HepG2 (cell line): ENCODE data around the gene ASCL2. TPM values are rescaled to one million over a fixed set of nuclear protein-coding genes. Genes with fewer than 3 reads are reported as not detected.

Experiments used
- ATAC-seq: fragments of 200-7000 bp; cut with Tn5 transposase; 3 replicates; pipeline ENCODE4 v1.9.1; 2020; ENCODE audit warnings: mild to moderate bottlenecking, moderate library complexity
- BruUV-seq: library from RNA; stranded (reverse); fragments of 400-500 nt; replicated peaks from 2 replicates; lab custom pipeline; 2021; lab: Mats Ljungman, UMichigan
- CTCF ChIA-PET: fragments of 300-600 bp; formaldehyde crosslinking; extraction: SDS; loops from one replicate; lab custom pipeline; 2021; ENCODE audit warnings: low total read pairs, inconsistent platforms, low intra/inter-chr PET ratio; lab: Yijun Ruan, JAX
- POLR2A ChIA-PET: fragments of 350-600 bp; sonication (Branson Sonifier 250); formaldehyde crosslinking; loops from one replicate; lab custom pipeline; 2020; ENCODE audit warnings: antibody characterized with exemption, inconsistent platforms; lab: Yijun Ruan, JAX
- DNase-seq: peaks from one replicate; pipeline ENCODE4 v3.0.0-alpha.2; 2015; ENCODE audit warnings: low spot score
- FAIRE-seq: peaks from 3 replicates; lab custom pipeline; 2011; peaks lifted over from hg19 to GRCh38; lab: Jason Lieb, UNC
- H2AFZ ChIP-seq: one replicate; pipeline ENCODE4 v1.6.1; 2011; ENCODE audit warnings: low read length, inconsistent platforms
- H3K27ac ChIP-seq: fragments of 300-600 bp; 3 replicates; pipeline ENCODE4 v1.8.0; 2011; ENCODE audit warnings: mixed run types, mild to moderate bottlenecking, mixed read lengths, low read length, inconsistent platforms; ENCODE audit not compliant: insufficient read depth; ENCODE audit errors: extremely low read length
- H3K27me3 ChIP-seq, 2 experiments: fragments of 200-600 bp in 1 of 2; 2 replicates in 1 of 2; 3 replicates in 1 of 2; pipeline versions ENCODE4 v1.6.0 to v1.8.0; 2011; ENCODE audit warnings: low read length in 2 of 2, mild to moderate bottlenecking in 2 of 2, moderate library complexity in 2 of 2, inconsistent platforms in 1 of 2; ENCODE audit not compliant: insufficient read depth in 2 of 2, control insufficient read depth in 1 of 2
- H3K36me3 ChIP-seq, 2 experiments: fragments of 200-600 bp in 1 of 2; replicated peaks in 1 of 2; 2 replicates in 1 of 2; 3 replicates in 1 of 2; pipeline versions ENCODE4 v1.5.1 to v1.8.0; 2011; ENCODE audit warnings: low read length in 2 of 2, inconsistent platforms in 1 of 2; ENCODE audit not compliant: insufficient read depth in 2 of 2, control insufficient read depth in 1 of 2
- H3K4me1 ChIP-seq: 2 replicates; pipeline ENCODE4 v1.5.1; 2012; ENCODE audit warnings: low read length, inconsistent platforms; ENCODE audit not compliant: insufficient read depth
- H3K4me2 ChIP-seq: 2 replicates; pipeline ENCODE4 v1.6.0; 2011; ENCODE audit warnings: low read depth, low read length, inconsistent platforms
- H3K4me3 ChIP-seq, 3 experiments: fragments of 200-600 bp in 1 of 3; sonication (generic), shearing (Covaris generic) in 1 of 3; replicated peaks in 1 of 3; 2 replicates each; pipeline ENCODE4 v1.5.1; 2011 to 2016; ENCODE audit warnings: low read length in 3 of 3, inconsistent platforms in 2 of 3, low read depth in 2 of 3, mild to moderate bottlenecking in 2 of 3, control low read depth in 1 of 3, mixed read lengths in 1 of 3; ENCODE audit not compliant: insufficient read depth in 1 of 3
- H3K79me2 ChIP-seq: one replicate; pipeline ENCODE4 v1.6.1; 2011; ENCODE audit warnings: low read length, inconsistent platforms; ENCODE audit not compliant: insufficient read depth
- H3K9ac ChIP-seq: 2 replicates; pipeline ENCODE4 v1.6.0; 2011; ENCODE audit warnings: mild to moderate bottlenecking, low read depth, low read length, inconsistent platforms; ENCODE audit not compliant: insufficient read depth
- H3K9me3 ChIP-seq: 2 replicates; pipeline ENCODE4 v1.5.1; 2012; ENCODE audit warnings: mild to moderate bottlenecking, low read length
- H4K20me1 ChIP-seq: 2 replicates; pipeline ENCODE4 v1.6.0; 2011; ENCODE audit warnings: inconsistent platforms, mild to moderate bottlenecking, low read length, moderate library complexity; ENCODE audit not compliant: insufficient read depth
- CERS6 ChIP-seq: sonication (generic); formaldehyde crosslinking; IDR thresholded peaks from 2 replicates; pipeline ENCODE4 v1.5.0; 2020; ENCODE audit warnings: missing genetic modification reagents
- ELF1 ChIP-seq: sonication (generic); formaldehyde crosslinking; IDR thresholded peaks from 2 replicates; pipeline ENCODE4 v1.4.0; 2020; ENCODE audit warnings: missing genetic modification reagents
- HOMEZ ChIP-seq: IDR thresholded peaks from 2 replicates; pipeline ENCODE4 v1.6.1; 2016; ENCODE audit warnings: low read depth
- MATR3 ChIP-seq: sonication (generic); formaldehyde crosslinking; IDR thresholded peaks from 2 replicates; pipeline ENCODE4 v1.4.0; 2020; ENCODE audit warnings: missing genetic modification reagents
- MAX ChIP-seq: IDR thresholded peaks from 2 replicates; pipeline ENCODE4 v1.6.1; 2012; ENCODE audit warnings: inconsistent platforms
- MIER2 ChIP-seq: IDR thresholded peaks from 2 replicates; pipeline ENCODE4 v1.6.1; 2016; ENCODE audit warnings: missing biosample characterization, missing genetic modification reagents
- PREB ChIP-seq: sonication (generic); formaldehyde crosslinking; IDR thresholded peaks from 2 replicates; pipeline ENCODE4 v1.4.0; 2020; ENCODE audit warnings: missing genetic modification reagents
- PRPF4 ChIP-seq: fragments of 200-400 bp; formaldehyde crosslinking; IDR thresholded peaks from 2 replicates; pipeline ENCODE4 v1.6.1; 2016; ENCODE audit warnings: low read length, low read depth; ENCODE audit not compliant: poor library complexity, severe bottlenecking
- RFX3 ChIP-seq: IDR thresholded peaks from 2 replicates; pipeline ENCODE4 v1.6.1; 2016; ENCODE audit warnings: missing biosample characterization, missing genetic modification reagents
- RNF219 ChIP-seq: sonication (generic); formaldehyde crosslinking; IDR thresholded peaks from 2 replicates; pipeline ENCODE4 v1.5.0; 2020; ENCODE audit warnings: mild to moderate bottlenecking, missing genetic modification reagents
- TFE3 ChIP-seq: IDR thresholded peaks from 2 replicates; pipeline ENCODE4 v1.6.1; 2016
- ZBTB25 ChIP-seq: IDR thresholded peaks from 2 replicates; pipeline ENCODE4 v1.6.1; 2018; ENCODE audit warnings: missing genetic modification reagents
- ZBTB3 ChIP-seq: sonication (generic); formaldehyde crosslinking; IDR thresholded peaks from 2 replicates; pipeline ENCODE4 v1.4.0; 2020; ENCODE audit warnings: low read depth, mild to moderate bottlenecking, moderate library complexity, missing genetic modification reagents, borderline replicate concordance
- ZNF30 ChIP-seq: sonication (generic); formaldehyde crosslinking; IDR thresholded peaks from 2 replicates; pipeline ENCODE4 v1.5.0; 2020; ENCODE audit warnings: mild to moderate bottlenecking, missing genetic modification reagents
- ZNF550 ChIP-seq: sonication (generic); formaldehyde crosslinking; IDR thresholded peaks from 2 replicates; pipeline ENCODE4 v1.4.0; 2020; ENCODE audit warnings: mild to moderate bottlenecking, missing genetic modification reagents, borderline replicate concordance
- ZNF563 ChIP-seq: sonication (generic); formaldehyde crosslinking; IDR thresholded peaks from 2 replicates; pipeline ENCODE4 v1.8.0; 2022; ENCODE audit warnings: mild to moderate bottlenecking, moderate library complexity, missing genetic modification reagents
- WGBS: methylation state at CpG from one replicate; pipeline ENCODE4 v1.1.6; 2017; ENCODE audit warnings: low lambda C conversion rate; 5-methylcytosine and 5-hydroxymethylcytosine counted together
- in situ Hi-C: cut with HindIII; loops from 2 replicates; pipeline ENCODE4 v1.10.0; 2017; ENCODE audit warnings: low pct_unique_long_range_greater_than_20kb; ENCODE audit not compliant: extremely low pct_ligation_motif_present
- intact Hi-C: fragments of 100-400 bp; cut with micrococcal nuclease; formaldehyde crosslinking; loops from one replicate; pipeline ENCODE4 v1.10.0; 2022; ENCODE audit not compliant: unreplicated experiment
- polyA plus RNA-seq, 8 experiments: library from polyadenylated mRNA; depleted of rRNA in 3 of 8; stranded (reverse) in 7 of 8; unstranded in 1 of 8; fragments of >200 nt; fragmentation: Illumina TruSeq in 4 of 8; extraction: Trizol in 4 of 8; gene quantifications; 2 replicates each; pipeline versions ENCODE4 v1.2.1 to v1.2.3, GENCODE V29; 2011 to 2016; ENCODE audit warnings: low read depth in 4 of 8, missing spikeins in 1 of 8, mixed read lengths in 1 of 8; ENCODE audit not compliant: insufficient read depth in 1 of 8
- total RNA-seq, 5 experiments: library from RNA; depleted of rRNA; stranded (reverse); fragments of >200 nt; fragmentation: Illumina TruSeq; extraction: Trizol; gene quantifications; 2 replicates each; pipeline ENCODE4 v1.2.3, GENCODE V29; 2016; ENCODE audit warnings: low read depth in 1 of 5

ASCL2 gene
- total and polyA plus RNA-seq, 2 of the 13 experiments (the other 11 are each of a cell fraction or from before 2014, with no cell fraction given) = 0.07 TPM; not detected in 1

GRCh38 chr11:2264366-2265053 lies 5.9 kb downstream of the ASCL2 start:
- no TSS peak for BruUV-seq
- H3K27me3 ChIP-seq = peaks cover 7 to 61% of the 10 kb centered on the region in 2 experiments; a peak in 4 of 5 replicates
- no peak for TF ChIP-seq MIER2 (CRISPR knock-in tag)
- TF ChIP-seq PREB = no peak
- no peak for TF ChIP-seq ZBTB25 (CRISPR knock-in tag)
- TF ChIP-seq ELF1 (CRISPR knock-in tag) = no peak
- no peak for TF ChIP-seq TFE3 (CRISPR knock-in tag)
- no peak for TF ChIP-seq RFX3 (CRISPR knock-in tag)
- no peak for TF ChIP-seq PRPF4
- TF ChIP-seq MATR3 = no peak
- TF ChIP-seq ZNF563 (CRISPR knock-in tag) = no peak
- no peak for TF ChIP-seq ZNF550
- TF ChIP-seq CERS6 (CRISPR knock-in tag) = no peak
- no peak for TF ChIP-seq MAX
- TF ChIP-seq ZNF30 (CRISPR knock-in tag) = no peak
- no peak for TF ChIP-seq RNF219 (CRISPR knock-in tag)
- no peak for TF ChIP-seq ZBTB3
- TF ChIP-seq HOMEZ (CRISPR knock-in tag) = no peak

More at GRCh38 chr11:2264366-2265053, 5.9 kb downstream of the ASCL2 start:
- H3K4me3 ChIP-seq = no peak overlapping the region
- no peaks in the 10 kb centered on the region for H3K9me3 ChIP-seq
- in situ Hi-C loops (no loop called here), intact Hi-C loops (loop anchor here (10.0 kb wide), 1 partner anchor 50 kb away; no protein-coding TSS in a partner anchor)
- peaks cover 10% of the 10 kb centered on the region; the same call in 1 of the 2 replicates for H3K4me1 ChIP-seq
- H3K27ac ChIP-seq = no peak overlapping the region
- H2AFZ ChIP-seq = no peak overlapping the region
- no peak overlapping the region for H3K9ac ChIP-seq
- ChIA-PET POLR2A (no interaction called here), CTCF (no interaction called here)
- no peaks in the 10 kb centered on the region for H4K20me1 ChIP-seq
- no peak for DNase-seq
- H3K4me2 ChIP-seq = no peak overlapping the region
- no peaks in the 10 kb centered on the region for H3K79me2 ChIP-seq
- H3K36me3 ChIP-seq = no peaks in the 10 kb centered on the region
- no peak for FAIRE-seq
- 45% methylated on average over 18 of the region's 22 CpGs for WGBS
- ATAC-seq = no peak
